Activated B cell treated with CpG ODN at 0.5 μM for 24 hours (primary cell): ENCODE measurements around the gene HMOX1. TPM values are rescaled to one million over a fixed set of nuclear protein-coding genes. Genes with fewer than 3 reads are reported as not detected.
A peak's percentile ranks its signal among the peaks of the same experiment; 100 is the strongest.

Source experiments
- ATAC-seq: fragments of 200-7000 bp; cut with Tn5 transposase; one replicate; pipeline ENCODE4 v1.10.0; 2021; ENCODE audit warnings: low read depth, mild to moderate bottlenecking, moderate library complexity
- CTCF ChIA-PET: fragments of 350-600 bp; sonication (Branson Sonifier 250); formaldehyde crosslinking; loops from one replicate; lab custom pipeline; 2021; ENCODE audit warnings: antibody characterized with exemption; lab: Charles Lee
- POLR2A ChIA-PET: fragments of 350-600 bp; sonication (Branson Sonifier 250); formaldehyde crosslinking; loops from one replicate; lab custom pipeline; 2021; ENCODE audit warnings: antibody characterized with exemption; lab: Charles Lee
- DNase-seq: peaks from one replicate; pipeline ENCODE4 v3.0.0; 2022
- H3K27ac Mint-ChIP-seq: one replicate; pipeline ENCODE4 v1.8.0; 2020; ENCODE audit warnings: mixed read lengths
- H3K27me3 Mint-ChIP-seq: one replicate; pipeline ENCODE4 v1.8.0; 2021; ENCODE audit warnings: mixed read lengths
- H3K36me3 Mint-ChIP-seq: one replicate; pipeline ENCODE4 v1.8.0; 2021; ENCODE audit warnings: low read depth, mixed read lengths
- H3K4me1 Mint-ChIP-seq: one replicate; pipeline ENCODE4 v1.8.0; 2021; ENCODE audit warnings: mixed read lengths
- H3K4me3 Mint-ChIP-seq: one replicate; pipeline ENCODE4 v1.8.0; 2020; ENCODE audit warnings: mild to moderate bottlenecking, mixed read lengths
- H3K9me3 Mint-ChIP-seq: one replicate; pipeline ENCODE4 v1.8.0; 2020; ENCODE audit warnings: mixed read lengths
- intact Hi-C: fragments of 100-400 bp; cut with micrococcal nuclease; formaldehyde crosslinking; loops from one replicate; pipeline ENCODE4 v1.15.1; 2024
- total RNA-seq: library from RNA; stranded (reverse); gene quantifications from 2 replicates; pipeline ENCODE4 v1.2.3, GENCODE V29; 2022
- TF ChIP-seq, protein P1 (sequence below): fragments of 200-600 bp; IDR thresholded peaks from one replicate; pipeline ENCODE4 v1.8.0; 2022; ENCODE audit warnings: antibody characterized with exemption, mild to moderate bottlenecking

HMOX1 gene
- total RNA-seq, 1 donor from 2014 or later: 13.3 TPM

DNA sequence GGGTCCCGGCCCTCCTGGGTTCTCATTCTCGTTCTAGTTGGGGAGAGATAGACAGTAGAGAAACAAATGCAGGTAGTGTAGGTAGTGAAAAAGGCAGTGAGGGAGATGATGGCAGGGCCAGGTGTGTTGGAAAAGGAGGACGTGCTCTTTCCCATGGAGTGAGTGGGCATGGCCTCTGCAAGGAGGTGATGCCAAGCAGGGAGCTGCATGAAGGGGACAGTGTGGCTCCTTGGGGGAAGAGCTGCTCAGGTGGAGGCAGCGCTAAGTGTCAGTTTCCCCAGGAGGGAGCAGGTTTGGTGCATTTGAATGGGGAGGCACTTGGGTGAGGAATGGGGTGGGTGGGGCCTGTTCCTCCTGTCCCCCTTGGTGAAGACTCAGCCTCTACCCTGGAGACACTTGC, 41.2 kb downstream of the HMOX1 start:
- TF ChIP-seq, protein P1, sequence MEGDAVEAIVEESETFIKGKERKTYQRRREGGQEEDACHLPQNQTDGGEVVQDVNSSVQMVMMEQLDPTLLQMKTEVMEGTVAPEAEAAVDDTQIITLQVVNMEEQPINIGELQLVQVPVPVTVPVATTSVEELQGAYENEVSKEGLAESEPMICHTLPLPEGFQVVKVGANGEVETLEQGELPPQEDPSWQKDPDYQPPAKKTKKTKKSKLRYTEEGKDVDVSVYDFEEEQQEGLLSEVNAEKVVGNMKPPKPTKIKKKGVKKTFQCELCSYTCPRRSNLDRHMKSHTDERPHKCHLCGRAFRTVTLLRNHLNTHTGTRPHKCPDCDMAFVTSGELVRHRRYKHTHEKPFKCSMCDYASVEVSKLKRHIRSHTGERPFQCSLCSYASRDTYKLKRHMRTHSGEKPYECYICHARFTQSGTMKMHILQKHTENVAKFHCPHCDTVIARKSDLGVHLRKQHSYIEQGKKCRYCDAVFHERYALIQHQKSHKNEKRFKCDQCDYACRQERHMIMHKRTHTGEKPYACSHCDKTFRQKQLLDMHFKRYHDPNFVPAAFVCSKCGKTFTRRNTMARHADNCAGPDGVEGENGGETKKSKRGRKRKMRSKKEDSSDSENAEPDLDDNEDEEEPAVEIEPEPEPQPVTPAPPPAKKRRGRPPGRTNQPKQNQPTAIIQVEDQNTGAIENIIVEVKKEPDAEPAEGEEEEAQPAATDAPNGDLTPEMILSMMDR: no peak
- no peaks in the 10 kb centered on the region for H3K4me1 Mint-ChIP-seq
- intact Hi-C loops: no loop called here
- H3K4me3 Mint-ChIP-seq: no peak overlapping the region
- no peak for DNase-seq
- H3K27me3 Mint-ChIP-seq: no peaks in the 10 kb centered on the region
- H3K36me3 Mint-ChIP-seq: peaks cover 93% of the 10 kb centered on the region
- H3K27ac Mint-ChIP-seq: no peak overlapping the region
- ChIA-PET POLR2A (no interaction called here), CTCF (no interaction called here)
- no peak for ATAC-seq
- H3K9me3 Mint-ChIP-seq: no peaks in the 10 kb centered on the region

DNA sequence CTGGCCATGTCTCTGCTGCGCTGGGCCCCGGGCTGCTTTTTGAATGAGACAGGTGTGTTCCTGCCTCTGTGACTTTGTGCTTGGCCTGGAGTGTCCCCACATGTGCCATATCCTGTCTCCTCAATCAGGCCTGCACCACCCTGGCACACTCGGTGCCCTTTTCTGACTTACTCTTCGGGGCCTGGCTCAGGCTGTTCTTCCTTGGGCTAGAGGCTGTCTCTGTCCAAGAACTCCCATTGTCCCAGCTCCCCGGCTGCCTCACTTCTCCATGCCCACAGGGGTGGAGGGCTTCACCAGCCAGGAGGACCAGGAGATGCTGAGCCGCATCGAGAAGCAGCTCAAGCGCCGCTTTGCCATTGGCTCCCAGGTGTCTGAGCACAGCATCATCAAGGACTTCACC, 42.0 kb downstream of the HMOX1 start:
- H3K4me3 Mint-ChIP-seq: no peak overlapping the region
- H3K9me3 Mint-ChIP-seq: no peaks in the 10 kb centered on the region
- TF ChIP-seq, protein P1: no peak
- no peak for ATAC-seq
- no peak overlapping the region for H3K27ac Mint-ChIP-seq
- CTCF ChIA-PET: no interaction called here
- no peaks in the 10 kb centered on the region for H3K4me1 Mint-ChIP-seq
- intact Hi-C loops: no loop called here
- DNase-seq: no peak
- H3K36me3 Mint-ChIP-seq: peaks cover 87% of the 10 kb centered on the region
- POLR2A ChIA-PET: no interaction called here
- H3K27me3 Mint-ChIP-seq: no peaks in the 10 kb centered on the region

DNA sequence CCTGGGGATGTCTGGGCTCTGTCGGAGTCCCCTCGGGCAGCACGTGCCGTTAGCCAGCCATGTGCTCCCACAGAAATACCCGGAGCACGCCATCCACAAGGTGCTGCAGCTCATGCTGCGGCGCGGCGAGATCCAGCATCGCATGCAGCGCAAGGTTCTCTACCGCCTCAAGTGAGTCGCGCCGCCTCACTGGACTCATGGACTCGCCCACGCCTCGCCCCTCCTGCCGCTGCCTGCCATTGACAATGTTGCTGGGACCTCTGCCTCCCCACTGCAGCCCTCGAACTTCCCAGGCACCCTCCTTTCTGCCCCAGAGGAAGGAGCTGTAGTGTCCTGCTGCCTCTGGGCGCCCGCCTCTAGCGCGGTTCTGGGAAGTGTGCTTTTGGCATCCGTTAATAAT, 43.2 kb downstream of the HMOX1 start:
- Mint-ChIP-seq H3K27ac (no peak overlapping the region), H3K4me1 (no peaks in the 10 kb centered on the region), H3K9me3 (no peaks in the 10 kb centered on the region), H3K4me3 (no peak overlapping the region), H3K27me3 (no peaks in the 10 kb centered on the region), H3K36me3 (peaks cover 83% of the 10 kb centered on the region)
- POLR2A ChIA-PET: no interaction called here
- ATAC-seq: no peak
- no peak for DNase-seq
- intact Hi-C loops: no loop called here
- CTCF ChIA-PET: no interaction called here
- TF ChIP-seq, protein P1: no peak

DNA sequence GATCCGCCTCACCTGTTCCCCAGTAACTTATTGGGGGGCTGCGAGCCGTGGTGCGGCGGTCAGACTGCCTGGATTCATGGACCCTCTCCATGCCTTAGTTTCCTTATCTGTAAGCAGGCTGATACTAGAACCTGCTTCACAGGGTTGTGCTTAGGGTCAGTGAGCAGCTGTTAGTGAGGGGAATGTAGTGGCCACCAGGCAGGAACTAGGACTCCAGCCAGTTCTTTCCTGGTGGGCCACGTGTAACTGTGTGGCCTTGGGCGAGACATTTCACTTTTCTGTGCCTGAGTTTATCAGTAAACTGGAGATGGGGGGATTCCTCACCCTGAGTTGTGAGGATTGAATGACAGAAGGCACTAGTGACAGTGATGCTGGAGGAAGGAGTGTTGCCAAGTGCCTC, 43.9 kb downstream of the HMOX1 start:
- intact Hi-C loops: no loop called here
- H3K36me3 Mint-ChIP-seq: peaks cover 80% of the 10 kb centered on the region
- no peak overlapping the region for H3K4me3 Mint-ChIP-seq
- H3K9me3 Mint-ChIP-seq: no peaks in the 10 kb centered on the region
- no peak for ATAC-seq
- no peak overlapping the region for H3K27ac Mint-ChIP-seq
- TF ChIP-seq, protein P1: no peak
- ChIA-PET POLR2A (no interaction called here), CTCF (no interaction called here)
- H3K4me1 Mint-ChIP-seq: no peaks in the 10 kb centered on the region
- H3K27me3 Mint-ChIP-seq: no peaks in the 10 kb centered on the region
- no peak for DNase-seq

DNA sequence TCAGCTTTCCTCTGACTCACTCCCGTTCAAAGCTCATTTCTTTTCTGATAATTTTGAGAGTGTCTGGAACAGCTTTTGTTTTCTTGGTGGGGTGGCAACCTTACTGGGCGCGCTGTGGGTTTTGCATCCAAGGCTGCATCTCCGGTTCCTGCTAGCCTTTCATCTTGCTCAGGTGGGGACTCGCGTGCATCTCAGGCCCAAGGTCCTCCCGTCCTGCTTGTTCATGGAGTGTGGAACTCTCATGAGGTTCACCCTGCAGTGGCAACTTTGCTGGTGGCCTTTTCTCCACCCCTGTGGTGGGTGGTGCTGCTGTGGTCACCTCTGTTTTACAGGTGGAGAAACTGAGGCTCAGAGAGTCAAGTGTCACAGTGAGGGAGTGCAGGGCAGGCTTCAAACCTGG, 44.6 kb downstream of the HMOX1 start:
- Mint-ChIP-seq H3K9me3 (no peaks in the 10 kb centered on the region), H3K4me3 (no peak overlapping the region), H3K27ac (peak overlapping the region; percentile 50), H3K27me3 (no peaks in the 10 kb centered on the region), H3K36me3 (peaks cover 77% of the 10 kb centered on the region), H3K4me1 (peaks cover 4% of the 10 kb centered on the region)
- intact Hi-C loops: no loop called here
- no peak for ATAC-seq
- TF ChIP-seq, protein P1: no peak
- CTCF ChIA-PET: no interaction called here
- POLR2A ChIA-PET: no interaction called here
- no peak for DNase-seq
